HCT116 (cell line): ENCODE data around the gene APCDD1L. TPM values are rescaled to one million over a fixed set of nuclear protein-coding genes. Genes with fewer than 3 reads are reported as not detected.

Source experiments
- ATAC-seq: fragments of 200-7000 bp; cut with Tn5 transposase; 2 replicates; pipeline ENCODE4 v1.9.1; 2020; ENCODE audit warnings: mild to moderate bottlenecking, moderate library complexity
- BruUV-seq: library from RNA; stranded (reverse); fragments of 400-500 nt; replicated peaks from 2 replicates; lab custom pipeline; 2021; lab: Mats Ljungman, UMichigan
- CTCF ChIA-PET: fragments of 300-600 bp; sonication (Branson Sonifier 250); formaldehyde crosslinking; loops from one replicate; lab custom pipeline; 2021; ENCODE audit warnings: antibody characterized with exemption; lab: Charles Lee
- POLR2A ChIA-PET: fragments of 300-600, 350-600 bp; sonication (Branson Sonifier 250); formaldehyde crosslinking; loops from one replicate; lab custom pipeline; 2021; ENCODE audit warnings: antibody characterized with exemption; lab: Charles Lee
- RAD21 ChIA-PET, 2 experiments: fragments of 300-600 bp; sonication (Branson Sonifier 250); formaldehyde crosslinking; loops; one replicate each; lab custom pipeline; 2023; ENCODE audit warnings: low total read pairs in 2 of 2; ENCODE audit not compliant: uncharacterized antibody in 2 of 2, unreplicated experiment in 2 of 2, low non-redundant PET in 1 of 2; lab: Charles Lee
- DNase-seq: peaks from one replicate; pipeline ENCODE4 v3.0.0-alpha.2; 2010; ENCODE audit warnings: low read depth, low spot score
- H2AFZ ChIP-seq: fragments of 200-600 bp; shearing (Covaris generic), sonication (generic); 2 replicates; pipeline ENCODE4 v1.6.1; 2017; ENCODE audit warnings: low read depth, mixed run types, mixed read lengths, antibody characterized with exemption, low read length; ENCODE audit not compliant: poor library complexity, severe bottlenecking
- H3K27ac ChIP-seq: 2 replicates; pipeline ENCODE4 v1.5.1; 2012; ENCODE audit warnings: low read depth, low read length
- H3K27me3 ChIP-seq: fragments of 200-600 bp; sonication (generic); 2 replicates; pipeline ENCODE4 v1.6.1; 2016; ENCODE audit warnings: mixed run types, low read length, mixed read lengths; ENCODE audit not compliant: insufficient read depth
- H3K36me3 ChIP-seq, 2 experiments: fragments of 200-500 bp in 1 of 2; fragments of 200-600 bp in 1 of 2; sonication (Bioruptor generic) in 1 of 2; sonication (generic) in 1 of 2; 2 replicates each; pipeline versions ENCODE4 v1.5.1 to v1.6.1; 2014 to 2016; ENCODE audit warnings: low read length in 2 of 2, inconsistent platforms in 1 of 2, mixed read lengths in 1 of 2, mixed run types in 1 of 2; ENCODE audit not compliant: insufficient read depth in 2 of 2, control insufficient read depth in 1 of 2
- H3K4me1 ChIP-seq, 2 experiments: fragments of 200-600 bp in 1 of 2; sonication (generic) in 1 of 2; 2 replicates each; pipeline versions ENCODE4 v1.5.1 to v1.6.1; 2012 to 2017; ENCODE audit warnings: low read length in 2 of 2, inconsistent platforms in 1 of 2, mild to moderate bottlenecking in 1 of 2, mixed read lengths in 1 of 2, mixed run types in 1 of 2, moderate library complexity in 1 of 2; ENCODE audit not compliant: insufficient read depth in 2 of 2, control insufficient read depth in 1 of 2
- H3K4me2 ChIP-seq: fragments of 200-600 bp; sonication (generic); 2 replicates; pipeline ENCODE4 v1.6.1; 2017; ENCODE audit warnings: mixed run types, low read length, mixed read lengths
- H3K4me3 ChIP-seq, 2 experiments: fragments of 200-600 bp in 1 of 2; sonication (generic) in 1 of 2; replicated peaks in 1 of 2; 2 replicates each; pipeline ENCODE4 v1.5.1; 2011 to 2016; ENCODE audit warnings: low read length in 2 of 2, control low read depth in 1 of 2, low read depth in 1 of 2, mild to moderate bottlenecking in 1 of 2, mixed read lengths in 1 of 2, mixed run types in 1 of 2
- H3K79me2 ChIP-seq: fragments of 200-600 bp; sonication (generic); 2 replicates; pipeline ENCODE4 v1.6.1; 2017; ENCODE audit warnings: mild to moderate bottlenecking, mixed run types, low read length, moderate library complexity, mixed read lengths; ENCODE audit not compliant: insufficient read depth
- H3K9ac ChIP-seq: fragments of 200-600 bp; sonication (generic); 2 replicates; pipeline ENCODE4 v1.6.1; 2016; ENCODE audit warnings: low read length, mixed read lengths
- H3K9me2 ChIP-seq: fragments of 200-600 bp; sonication (generic), shearing (Covaris generic); 2 replicates; pipeline ENCODE4 v1.6.1; 2017; ENCODE audit warnings: mixed run types, mild to moderate bottlenecking, moderate library complexity; ENCODE audit not compliant: insufficient read depth
- H3K9me3 ChIP-seq, 2 experiments: fragments of 200-500 bp in 1 of 2; fragments of 200-600 bp in 1 of 2; sonication (Bioruptor generic) in 1 of 2; sonication (generic) in 1 of 2; 2 replicates each; pipeline ENCODE4 v1.6.1; 2014 to 2017; ENCODE audit warnings: low read length in 2 of 2, mixed read lengths in 2 of 2, inconsistent platforms in 1 of 2, low read depth in 1 of 2, mild to moderate bottlenecking in 1 of 2, mixed run types in 1 of 2, moderate library complexity in 1 of 2; ENCODE audit not compliant: control insufficient read depth in 1 of 2, insufficient read depth in 1 of 2
- H4K20me1 ChIP-seq: fragments of 200-600 bp; sonication (generic), shearing (Covaris generic); 2 replicates; pipeline ENCODE4 v1.6.1; 2017; ENCODE audit warnings: mixed run types, mild to moderate bottlenecking, moderate library complexity; ENCODE audit not compliant: insufficient read depth
- CEBPB ChIP-seq: IDR thresholded peaks from 2 replicates; pipeline ENCODE4 v1.6.1; 2012; ENCODE audit warnings: low read depth
- ELF1 ChIP-seq: IDR thresholded peaks from 2 replicates; pipeline ENCODE4 v1.6.1; 2012; ENCODE audit warnings: low read depth, borderline replicate concordance
- EZH2 ChIP-seq: fragments of 200-600 bp; sonication (generic); IDR thresholded peaks from 2 replicates; pipeline ENCODE4 v1.6.1; 2017; ENCODE audit warnings: antibody characterized with exemption, mixed run types
- FOSL1 ChIP-seq: IDR thresholded peaks from 2 replicates; pipeline ENCODE4 v1.6.1; 2012; ENCODE audit warnings: low read depth
- JUND ChIP-seq: IDR thresholded peaks from 2 replicates; pipeline ENCODE4 v1.6.1; 2012
- RAD21 ChIP-seq: IDR thresholded peaks from 2 replicates; pipeline ENCODE4 v1.6.1; 2012; ENCODE audit warnings: low read depth, mild to moderate bottlenecking
- SIN3A ChIP-seq: IDR thresholded peaks from 2 replicates; pipeline ENCODE4 v1.6.1; 2012; ENCODE audit warnings: low read depth
- SP1 ChIP-seq: IDR thresholded peaks from 2 replicates; pipeline ENCODE4 v1.6.1; 2012; ENCODE audit warnings: low read depth
- SRF ChIP-seq: IDR thresholded peaks from 2 replicates; pipeline ENCODE4 v1.6.1; 2012; ENCODE audit warnings: low read depth
- TCF7L2 ChIP-seq: IDR thresholded peaks from 2 replicates; pipeline ENCODE4 v1.7.0; 2011; ENCODE audit warnings: borderline replicate concordance, inconsistent platforms; ENCODE audit not compliant: insufficient read depth, insufficient read length; ENCODE audit errors: extremely low read depth
- intact Hi-C: fragments of 100-400 bp; cut with micrococcal nuclease; formaldehyde crosslinking; loops from 2 replicates; pipeline ENCODE4 v1.10.0; 2022
- total RNA-seq: library from RNA; stranded (reverse); gene quantifications from one replicate; pipeline ENCODE4 v1.2.1, GENCODE V29; 2021; ENCODE audit not compliant: unreplicated experiment

Gene APCDD1L
- total RNA-seq, 1 experiment from 2014 or later = not detected

- ChIA-PET POLR2A (no interaction called here), CTCF (no interaction called here), RAD21 (no interaction called here)
- Histone ChIP-seq H3K27ac (no peak overlapping the region), H2AFZ (no peak overlapping the region), H3K36me3 (no peaks in the 10 kb centered on the region), H3K9me2 (no peaks in the 10 kb centered on the region), H3K4me1 (peaks cover 0 to 6% of the 10 kb centered on the region in 2 experiments; a peak in 2 of 4 replicates), H3K4me2 (no peak overlapping the region), H3K27me3 (peaks cover 15% of the 10 kb centered on the region; the same call in 1 of the 2 replicates), H3K9me3 (no peaks in the 10 kb centered on the region), H3K9ac (no peak overlapping the region), H3K79me2 (no peaks in the 10 kb centered on the region), H4K20me1 (no peaks in the 10 kb centered on the region), H3K4me3 (no peak overlapping the region)
- TF ChIP-seq TCF7L2 = no peak
- no peak for TF ChIP-seq FOSL1
- TF ChIP-seq SRF = no peak
- TF ChIP-seq EZH2 = no peak
- no peak for TF ChIP-seq SP1
- TF ChIP-seq ELF1 = no peak
- TF ChIP-seq SIN3A = no peak
- TF ChIP-seq CEBPB = no peak
- no peak for TF ChIP-seq JUND
- TF ChIP-seq RAD21 = no peak
- no TSS peak for BruUV-seq
- intact Hi-C loops = no loop called here
- ATAC-seq (no peak), DNase-seq (no peak)
Observed at GRCh38 chr20:58549231-58550209, 34.3 kb upstream of the APCDD1L start.
